RWPE1 (cell line): ENCODE measurements around the gene WRAP53.
A peak's percentile ranks its signal among the peaks of the same experiment; 100 is the strongest.

ENCODE experiments used
- CTCF ChIA-PET: fragments of 350-600 bp; sonication (Branson Sonifier 250); formaldehyde crosslinking; extraction: SDS; loops from one replicate; lab custom pipeline; 2021; lab: Yijun Ruan, JAX
- POLR2A ChIA-PET: fragments of 400-600 bp; formaldehyde crosslinking; extraction: SDS; loops from one replicate; lab custom pipeline; 2020; ENCODE audit warnings: antibody characterized with exemption; ENCODE audit not compliant: low non-redundant PET; lab: Yijun Ruan, JAX
- DNase-seq: peaks from one replicate; pipeline ENCODE4 v3.0.0; 2012; ENCODE audit warnings: low spot score
- H3K27ac ChIP-seq: fragments of 450-650 bp; 2 replicates; pipeline ENCODE4 v1.5.1; 2017
- TF ChIP-seq, protein P1 (sequence below): fragments of 450-650 bp; conservative IDR thresholded peaks from 2 replicates; pipeline ENCODE4 v1.5.1; 2017; ENCODE audit warnings: low read depth, mild to moderate bottlenecking

WRAP53 gene

DNA sequence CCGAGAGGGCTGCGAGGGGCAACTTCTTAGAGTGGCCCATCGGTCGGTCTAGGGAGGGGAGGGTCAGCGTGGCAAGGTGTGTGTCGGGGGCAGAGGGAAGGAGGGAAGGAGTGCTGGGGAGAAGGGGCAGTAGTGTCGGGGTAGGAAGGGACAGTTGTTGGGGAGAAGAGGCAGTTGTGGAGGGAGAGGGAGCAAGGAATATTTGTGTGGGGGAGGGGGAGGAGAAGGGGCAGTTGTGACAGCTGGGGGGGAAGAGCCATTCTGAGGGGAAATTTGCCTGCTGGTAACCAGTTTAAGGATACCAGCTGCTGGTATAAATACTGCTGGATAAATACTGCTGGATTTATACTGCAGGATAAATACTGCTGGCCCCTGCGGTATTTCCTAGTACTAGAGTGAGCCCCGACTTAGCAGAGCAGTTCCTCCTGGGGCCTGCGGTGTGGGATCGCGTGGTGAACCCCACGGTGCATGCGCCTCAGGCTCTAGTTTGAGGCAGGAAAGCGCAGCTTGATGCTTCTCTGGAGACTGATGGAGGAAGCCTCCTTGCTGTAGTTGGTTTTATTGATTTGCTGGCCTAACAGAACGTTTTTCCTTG is 29.6 kb downstream of the WRAP53 start:
- POLR2A ChIA-PET: no interaction called here
- H3K27ac ChIP-seq: peak overlapping the region; percentile 79
- CTCF ChIA-PET: interaction anchor here (0.6 to 1.0 kb wide), 3 partner anchors 11 to 38 kb away, joined by 3 to 4 read pairs (median 4); no protein-coding TSS in a partner anchor
- TF ChIP-seq, protein P1, sequence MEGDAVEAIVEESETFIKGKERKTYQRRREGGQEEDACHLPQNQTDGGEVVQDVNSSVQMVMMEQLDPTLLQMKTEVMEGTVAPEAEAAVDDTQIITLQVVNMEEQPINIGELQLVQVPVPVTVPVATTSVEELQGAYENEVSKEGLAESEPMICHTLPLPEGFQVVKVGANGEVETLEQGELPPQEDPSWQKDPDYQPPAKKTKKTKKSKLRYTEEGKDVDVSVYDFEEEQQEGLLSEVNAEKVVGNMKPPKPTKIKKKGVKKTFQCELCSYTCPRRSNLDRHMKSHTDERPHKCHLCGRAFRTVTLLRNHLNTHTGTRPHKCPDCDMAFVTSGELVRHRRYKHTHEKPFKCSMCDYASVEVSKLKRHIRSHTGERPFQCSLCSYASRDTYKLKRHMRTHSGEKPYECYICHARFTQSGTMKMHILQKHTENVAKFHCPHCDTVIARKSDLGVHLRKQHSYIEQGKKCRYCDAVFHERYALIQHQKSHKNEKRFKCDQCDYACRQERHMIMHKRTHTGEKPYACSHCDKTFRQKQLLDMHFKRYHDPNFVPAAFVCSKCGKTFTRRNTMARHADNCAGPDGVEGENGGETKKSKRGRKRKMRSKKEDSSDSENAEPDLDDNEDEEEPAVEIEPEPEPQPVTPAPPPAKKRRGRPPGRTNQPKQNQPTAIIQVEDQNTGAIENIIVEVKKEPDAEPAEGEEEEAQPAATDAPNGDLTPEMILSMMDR: no peak
- DNase-seq: no peak

DNA sequence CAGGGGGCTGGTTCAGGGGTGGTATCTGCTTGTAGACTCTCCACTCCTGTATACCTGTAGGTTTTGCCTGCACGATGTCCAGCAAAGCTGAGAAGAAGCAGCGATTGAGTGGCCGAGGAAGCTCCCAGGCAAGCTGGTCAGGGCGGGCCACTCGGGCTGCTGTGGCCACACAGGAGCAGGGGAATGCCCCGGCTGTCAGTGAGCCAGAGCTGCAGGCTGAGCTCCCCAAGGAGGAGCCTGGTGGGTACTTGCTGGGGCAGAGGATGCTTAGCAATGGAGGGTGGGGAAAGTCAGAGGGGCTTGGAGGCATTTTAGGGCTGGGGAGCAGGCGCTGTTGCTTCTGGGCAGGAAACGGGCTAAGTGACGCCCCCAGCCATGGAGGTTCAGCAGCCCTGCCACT is 31.4 kb downstream of the WRAP53 start:
- H3K27ac ChIP-seq: no peak overlapping the region
- TF ChIP-seq, protein P1: no peak
- no peak for DNase-seq
- CTCF ChIA-PET: interaction anchor here (0.6 kb wide), 1 partner anchor 25 kb away, joined by 3 read pairs; no protein-coding TSS in a partner anchor
- POLR2A ChIA-PET: no interaction called here

DNA sequence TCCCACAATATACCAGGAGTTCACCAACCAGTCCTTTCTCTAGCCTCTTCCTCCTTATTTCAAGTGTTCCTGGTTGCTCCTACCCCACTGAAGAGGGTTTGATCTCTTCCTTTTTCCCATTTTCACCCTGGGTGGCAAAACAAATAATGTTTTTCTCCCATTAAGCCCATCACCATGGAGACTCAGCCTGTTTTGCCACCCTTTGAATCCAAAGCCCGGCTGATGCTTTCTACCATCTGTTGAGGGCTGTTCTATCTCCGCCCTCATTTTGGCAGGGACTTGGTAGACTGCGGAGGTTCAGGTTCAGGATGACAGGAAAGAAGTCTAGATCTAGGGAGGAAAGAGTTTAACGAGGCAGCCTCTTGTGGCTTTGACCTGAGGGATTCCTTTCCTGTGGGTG is 31.8 kb downstream of the WRAP53 start:
- CTCF ChIA-PET: no interaction called here
- no peak for DNase-seq
- TF ChIP-seq, protein P1: no peak

DNA sequence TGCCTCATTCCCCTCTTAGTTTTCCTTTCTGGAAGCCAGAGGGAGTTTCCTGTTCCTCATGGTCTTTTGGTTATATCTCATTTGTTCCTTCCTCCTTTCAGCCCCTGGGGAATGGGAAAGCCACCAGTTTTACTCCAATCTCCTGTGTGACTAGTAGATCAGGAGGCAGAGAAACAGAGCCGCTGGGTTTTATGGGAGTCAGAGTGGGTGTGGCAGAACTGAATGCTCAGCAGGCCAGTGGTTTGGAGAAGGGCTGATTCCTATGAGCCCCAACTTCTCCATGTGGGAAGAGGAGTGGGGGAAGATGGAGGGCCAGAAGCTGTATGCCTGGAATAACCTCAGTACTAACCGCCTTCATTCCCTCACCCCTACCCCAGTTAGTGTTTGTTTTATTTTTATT is 33.3 kb downstream of the WRAP53 start:
- no peak for DNase-seq
- POLR2A ChIA-PET: no interaction called here
- CTCF ChIA-PET: interaction anchor here (0.6 kb wide), 1 partner anchor 267 kb away, joined by 3 read pairs; no protein-coding TSS in a partner anchor
- no peak overlapping the region for H3K27ac ChIP-seq
- TF ChIP-seq, protein P1: no peak

More for the DNA sequence above, 31.8 kb downstream of the WRAP53 start:
- H3K27ac ChIP-seq: no peak overlapping the region
- POLR2A ChIA-PET: no interaction called here

DNA sequence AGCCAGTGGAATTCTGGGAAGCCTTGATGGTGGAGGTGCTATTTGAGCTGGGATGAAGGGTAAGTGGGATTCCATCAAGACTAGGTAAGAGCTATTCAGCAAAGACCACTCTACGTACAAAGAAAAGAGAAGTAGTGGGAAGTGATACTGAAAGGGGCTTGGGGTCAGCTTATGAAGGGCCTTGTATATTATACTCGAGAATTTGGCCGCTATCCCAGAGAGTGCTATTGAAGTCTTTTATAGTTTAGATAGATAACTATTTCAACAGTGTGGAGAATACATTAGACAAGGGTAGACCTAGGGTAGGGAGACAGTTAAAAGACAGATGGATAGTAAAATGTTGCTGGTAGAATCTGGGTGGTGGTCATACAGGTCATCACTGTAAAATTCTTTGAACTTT is 39.6 kb downstream of the WRAP53 start:
- TF ChIP-seq, protein P1: no peak
- H3K27ac ChIP-seq: no peak overlapping the region
- CTCF ChIA-PET: interaction anchor here (1.0 kb wide), 1 partner anchor 11 kb away, joined by 5 read pairs; no protein-coding TSS in a partner anchor
- DNase-seq: no peak
- POLR2A ChIA-PET: no interaction called here

DNA sequence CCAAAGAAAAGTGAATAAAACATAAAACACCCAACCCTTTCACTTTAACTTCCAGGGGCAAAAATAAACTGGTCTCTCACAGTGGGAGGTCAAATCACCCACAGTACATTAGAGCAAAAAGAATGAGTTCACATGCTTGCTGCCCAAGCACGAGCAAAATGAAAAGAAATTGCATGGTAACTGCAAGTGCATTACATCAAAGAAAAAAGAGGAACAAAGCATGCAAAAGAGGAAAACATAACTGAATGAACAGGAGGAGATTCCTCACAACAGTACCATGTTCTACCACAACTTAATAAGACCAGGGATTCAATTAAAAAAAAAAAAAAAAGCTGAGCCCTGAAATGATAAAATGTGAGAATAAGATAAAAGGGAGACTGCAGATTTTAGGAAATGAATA is 41.5 kb downstream of the WRAP53 start:
- DNase-seq: no peak
- H3K27ac ChIP-seq: no peak overlapping the region
- TF ChIP-seq, protein P1: no peak
- ChIA-PET POLR2A (no interaction called here), CTCF (interaction anchor here (0.6 kb wide), 3 partner anchors 9 to 159 kb away, joined by 3 to 5 read pairs (median 4); no protein-coding TSS in a partner anchor)
